Stomach (tissue), 4 donors: ENCODE data around the gene DAPK2.

Source experiments
- EP300 ChIP-seq: sonication (generic); formaldehyde crosslinking; IDR thresholded peaks from one replicate; pipeline ENCODE4 v1.6.1; 2017; ENCODE audit warnings: antibody characterized with exemption
- POLR2A ChIP-seq, 4 donors: fragments of 450-650 bp; IDR thresholded peaks; one replicate each; pipeline ENCODE4 v1.6.1; 2016; ENCODE audit warnings: antibody characterized with exemption in 4 of 4, control low read depth in 2 of 4, mild to moderate bottlenecking in 1 of 4, moderate library complexity in 1 of 4
- POLR2AphosphoS5 ChIP-seq, 3 donors: sonication (generic); formaldehyde crosslinking; IDR thresholded peaks; one replicate each; pipeline ENCODE4 v1.6.1; 2016; ENCODE audit warnings: antibody characterized with exemption in 3 of 3
- TF ChIP-seq, protein P1 (sequence below), 7 experiments: fragments of 450-650 bp in 4 of 7; fragments of 200-600 bp in 3 of 7; sonication (generic) in 3 of 7; IDR thresholded peaks; one replicate each; pipeline ENCODE4 v1.5.1; 2016 to 2019; ENCODE audit warnings: antibody characterized with exemption in 7 of 7, control low read depth in 2 of 7, mild to moderate bottlenecking in 1 of 7

DNA sequence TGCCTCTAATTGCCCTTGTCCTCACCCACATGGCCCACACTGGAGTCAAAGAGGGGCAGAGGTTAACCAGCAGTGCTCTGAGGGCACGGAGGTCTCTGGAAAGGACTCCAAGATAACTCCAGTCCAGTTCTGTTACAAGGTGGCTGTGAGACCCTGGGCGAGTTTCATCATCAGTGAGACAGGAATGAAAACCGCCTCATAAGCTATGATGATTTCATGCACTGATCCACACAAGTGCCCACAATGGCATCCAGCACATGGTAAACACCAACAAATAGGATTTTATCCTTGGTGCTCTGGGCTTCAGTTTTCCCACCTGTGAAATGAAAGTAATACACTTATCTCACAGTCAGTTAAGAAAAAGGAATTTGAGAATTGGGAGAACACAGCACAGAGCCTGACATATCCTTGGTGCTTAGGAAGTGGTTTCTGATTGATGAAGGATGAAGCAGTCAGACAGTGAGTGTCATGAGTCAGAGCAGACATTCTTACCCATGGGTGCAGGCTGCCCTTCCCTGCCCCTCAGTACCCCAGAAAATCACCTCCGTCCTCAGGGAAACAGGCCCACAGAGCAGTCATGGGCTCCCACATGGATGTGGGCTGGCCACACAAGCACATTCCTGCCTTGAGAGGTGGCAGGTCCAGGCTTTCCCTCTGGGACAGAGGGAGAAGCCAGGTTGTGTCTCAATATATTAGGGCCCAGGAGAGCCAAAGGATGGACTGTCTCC is 48.4 kb downstream of the DAPK2 start:
- TF ChIP-seq, protein P1, sequence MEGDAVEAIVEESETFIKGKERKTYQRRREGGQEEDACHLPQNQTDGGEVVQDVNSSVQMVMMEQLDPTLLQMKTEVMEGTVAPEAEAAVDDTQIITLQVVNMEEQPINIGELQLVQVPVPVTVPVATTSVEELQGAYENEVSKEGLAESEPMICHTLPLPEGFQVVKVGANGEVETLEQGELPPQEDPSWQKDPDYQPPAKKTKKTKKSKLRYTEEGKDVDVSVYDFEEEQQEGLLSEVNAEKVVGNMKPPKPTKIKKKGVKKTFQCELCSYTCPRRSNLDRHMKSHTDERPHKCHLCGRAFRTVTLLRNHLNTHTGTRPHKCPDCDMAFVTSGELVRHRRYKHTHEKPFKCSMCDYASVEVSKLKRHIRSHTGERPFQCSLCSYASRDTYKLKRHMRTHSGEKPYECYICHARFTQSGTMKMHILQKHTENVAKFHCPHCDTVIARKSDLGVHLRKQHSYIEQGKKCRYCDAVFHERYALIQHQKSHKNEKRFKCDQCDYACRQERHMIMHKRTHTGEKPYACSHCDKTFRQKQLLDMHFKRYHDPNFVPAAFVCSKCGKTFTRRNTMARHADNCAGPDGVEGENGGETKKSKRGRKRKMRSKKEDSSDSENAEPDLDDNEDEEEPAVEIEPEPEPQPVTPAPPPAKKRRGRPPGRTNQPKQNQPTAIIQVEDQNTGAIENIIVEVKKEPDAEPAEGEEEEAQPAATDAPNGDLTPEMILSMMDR (IDR thresholded peaks at IDR 0.05) = no peak
- TF ChIP-seq POLR2A (IDR thresholded peaks at IDR 0.05) (no peak), EP300 (no peak), POLR2AphosphoS5 (IDR thresholded peaks at IDR 0.05) (no peak)
